MCF 10A (cell line): ENCODE measurements around the gene TATDN3. TPM values are rescaled to one million over a fixed set of nuclear protein-coding genes. Genes with fewer than 3 reads are reported as not detected.

Source experiments
- BruUV-seq: library from RNA; stranded (reverse); fragments of 400-500 nt; replicated peaks from 2 replicates; lab custom pipeline; 2021; lab: Mats Ljungman, UMichigan
- CTCF ChIA-PET: fragments of 300-600 bp; sonication (Branson Sonifier 250); formaldehyde crosslinking; extraction: SDS; loops from one replicate; lab custom pipeline; 2021; ENCODE audit warnings: antibody characterized with exemption, inconsistent platforms; lab: Yijun Ruan, JAX
- POLR2A ChIA-PET: fragments of 300-600, 350-650 bp; sonication (Branson Sonifier 250); formaldehyde crosslinking; extraction: SDS; loops from one replicate; lab custom pipeline; 2020; ENCODE audit warnings: antibody characterized with exemption, inconsistent platforms; lab: Yijun Ruan, JAX
- DNase-seq: peaks from one replicate; pipeline ENCODE4 v3.0.0-alpha.2; 2018; ENCODE audit not compliant: unreplicated experiment
- H3K27ac Mint-ChIP-seq: one replicate; pipeline ENCODE4 v1.8.0; 2022; ENCODE audit warnings: mild to moderate bottlenecking, low read depth, mixed read lengths; ENCODE audit not compliant: unreplicated experiment
- H3K27me3 Mint-ChIP-seq: one replicate; pipeline ENCODE4 v1.8.0; 2022; ENCODE audit warnings: mixed read lengths; ENCODE audit not compliant: insufficient read depth, unreplicated experiment
- H3K36me3 Mint-ChIP-seq: one replicate; pipeline ENCODE4 v1.8.0; 2022; ENCODE audit warnings: mild to moderate bottlenecking, moderate library complexity, mixed read lengths; ENCODE audit not compliant: insufficient read depth, unreplicated experiment
- H3K4me1 Mint-ChIP-seq: one replicate; pipeline ENCODE4 v1.8.0; 2022; ENCODE audit warnings: mixed read lengths; ENCODE audit not compliant: insufficient read depth, unreplicated experiment
- H3K4me3 Mint-ChIP-seq: one replicate; pipeline ENCODE4 v1.8.0; 2022; ENCODE audit warnings: mild to moderate bottlenecking, moderate library complexity, mixed read lengths; ENCODE audit not compliant: unreplicated experiment
- H3K9me3 Mint-ChIP-seq: one replicate; pipeline ENCODE4 v1.8.0; 2022; ENCODE audit warnings: mixed read lengths; ENCODE audit not compliant: unreplicated experiment
- intact Hi-C: fragments of 100-400 bp; cut with micrococcal nuclease; formaldehyde crosslinking; loops from 2 replicates; pipeline ENCODE4 v1.14.1; 2022
- total RNA-seq: library from RNA; stranded (reverse); gene quantifications from 2 replicates; pipeline ENCODE4 v1.2.3, GENCODE V29; 2022
- TF ChIP-seq, protein P1 (sequence below): fragments of 200-600 bp; IDR thresholded peaks from one replicate; pipeline ENCODE4 v1.8.0; 2022; ENCODE audit warnings: antibody characterized with exemption, mild to moderate bottlenecking; ENCODE audit not compliant: unreplicated experiment

The TATDN3 gene
- total RNA-seq, 1 experiment from 2014 or later = 31.5 TPM

DNA sequence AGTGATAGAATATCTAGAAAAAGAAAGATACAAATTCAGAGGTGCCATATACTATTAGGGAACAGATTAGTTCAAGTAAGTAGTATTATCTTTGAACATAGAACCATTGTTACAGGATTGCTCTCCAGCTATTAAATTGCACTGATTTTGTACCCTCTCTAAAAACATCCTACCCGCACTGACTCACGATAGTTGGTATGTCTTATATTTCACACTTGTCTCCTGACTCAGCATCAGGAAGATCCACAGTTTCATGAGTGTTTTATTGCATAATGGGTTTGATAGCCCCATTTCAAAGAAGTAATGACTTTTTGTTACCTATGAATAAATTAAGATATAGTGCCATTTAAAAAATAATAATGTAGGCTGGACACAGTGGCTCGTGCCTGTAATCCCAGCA, 6.0 kb downstream of the TATDN3 start:
- peaks cover 10% of the 10 kb centered on the region for H3K4me1 Mint-ChIP-seq
- POLR2A ChIA-PET = no interaction called here
- H3K36me3 Mint-ChIP-seq = peaks cover 47% of the 10 kb centered on the region
- no peak overlapping the region for H3K4me3 Mint-ChIP-seq
- DNase-seq = peak; percentile 66
- intact Hi-C loops = loop anchor here (10.0 kb wide), 1 partner anchor 257 kb away; the partner anchor contains the start of gene RPS6KC1
- H3K9me3 Mint-ChIP-seq = no peaks in the 10 kb centered on the region
- CTCF ChIA-PET = interaction anchor here (0.6 to 1.1 kb wide), 5 partner anchors 43 to 342 kb away, joined by 3 to 4 read pairs (median 4); no protein-coding TSS in a partner anchor
- TF ChIP-seq, protein P1, sequence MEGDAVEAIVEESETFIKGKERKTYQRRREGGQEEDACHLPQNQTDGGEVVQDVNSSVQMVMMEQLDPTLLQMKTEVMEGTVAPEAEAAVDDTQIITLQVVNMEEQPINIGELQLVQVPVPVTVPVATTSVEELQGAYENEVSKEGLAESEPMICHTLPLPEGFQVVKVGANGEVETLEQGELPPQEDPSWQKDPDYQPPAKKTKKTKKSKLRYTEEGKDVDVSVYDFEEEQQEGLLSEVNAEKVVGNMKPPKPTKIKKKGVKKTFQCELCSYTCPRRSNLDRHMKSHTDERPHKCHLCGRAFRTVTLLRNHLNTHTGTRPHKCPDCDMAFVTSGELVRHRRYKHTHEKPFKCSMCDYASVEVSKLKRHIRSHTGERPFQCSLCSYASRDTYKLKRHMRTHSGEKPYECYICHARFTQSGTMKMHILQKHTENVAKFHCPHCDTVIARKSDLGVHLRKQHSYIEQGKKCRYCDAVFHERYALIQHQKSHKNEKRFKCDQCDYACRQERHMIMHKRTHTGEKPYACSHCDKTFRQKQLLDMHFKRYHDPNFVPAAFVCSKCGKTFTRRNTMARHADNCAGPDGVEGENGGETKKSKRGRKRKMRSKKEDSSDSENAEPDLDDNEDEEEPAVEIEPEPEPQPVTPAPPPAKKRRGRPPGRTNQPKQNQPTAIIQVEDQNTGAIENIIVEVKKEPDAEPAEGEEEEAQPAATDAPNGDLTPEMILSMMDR = no peak
- no TSS peak for BruUV-seq
- no peaks in the 10 kb centered on the region for H3K27me3 Mint-ChIP-seq
- no peak overlapping the region for H3K27ac Mint-ChIP-seq

- peaks cover 55% of the 10 kb centered on the region for H3K36me3 Mint-ChIP-seq
- POLR2A ChIA-PET = interaction anchor here (1.0 to 2.8 kb wide), 4 partner anchors 14 to 274 kb away, joined by 3 to 14 read pairs (median 4); partner anchors contain the start of genes FLVCR1, NSL1 and TATDN3
- H3K4me1 Mint-ChIP-seq = no peaks in the 10 kb centered on the region
- TF ChIP-seq, protein P1 = no peak
- no peak for DNase-seq
- intact Hi-C loops = no loop called here
- CTCF ChIA-PET = interaction anchor here (0.6 to 2.4 kb wide), 8 partner anchors 9 to 748 kb away, joined by 3 to 9 read pairs (median 7); partner anchors contain the start of gene TATDN3
- BruUV-seq = no TSS peak
- H3K4me3 Mint-ChIP-seq = no peak overlapping the region
- H3K27ac Mint-ChIP-seq = no peak overlapping the region
- no peaks in the 10 kb centered on the region for H3K9me3 Mint-ChIP-seq
- H3K27me3 Mint-ChIP-seq = no peaks in the 10 kb centered on the region
Observed at GRCh38 chr1:212805767-212806166, 14.1 kb downstream of the TATDN3 start.

GRCh38 chr1:212814537-212815334, 23.0 kb downstream of the TATDN3 start:
- TF ChIP-seq, protein P1 = peak; percentile 52
- CTCF ChIA-PET = interaction anchor here (0.5 to 5.8 kb wide), 25 partner anchors 9 to 685 kb away, joined by 3 to 73 read pairs (median 4); partner anchors contain the start of gene FLVCR1
- no peak overlapping the region for H3K27ac Mint-ChIP-seq
- POLR2A ChIA-PET = interaction anchor here (0.6 to 1.9 kb wide), 6 partner anchors 10 to 423 kb away, joined by 3 to 10 read pairs (median 4); partner anchors contain the start of gene FLVCR1
- intact Hi-C loops = loop anchor here (1.0 to 10.0 kb wide), 2 partner anchors 181 to 260 kb away; no protein-coding TSS in a partner anchor
- peak; percentile 57 for DNase-seq
- H3K27me3 Mint-ChIP-seq = no peaks in the 10 kb centered on the region
- H3K9me3 Mint-ChIP-seq = no peaks in the 10 kb centered on the region
- peaks cover 15% of the 10 kb centered on the region for H3K36me3 Mint-ChIP-seq
- peaks cover 4% of the 10 kb centered on the region for H3K4me1 Mint-ChIP-seq
- no peak overlapping the region for H3K4me3 Mint-ChIP-seq
- no TSS peak for BruUV-seq
